HepG2 (cell line): ENCODE data around the gene GRIK4. TPM values are rescaled to one million over a fixed set of nuclear protein-coding genes. Genes with fewer than 3 reads are reported as not detected.

Source experiments
- ATAC-seq: fragments of 200-7000 bp; cut with Tn5 transposase; 3 replicates; pipeline ENCODE4 v1.9.1; 2020; ENCODE audit warnings: mild to moderate bottlenecking, moderate library complexity
- BruUV-seq: library from RNA; stranded (reverse); fragments of 400-500 nt; replicated peaks from 2 replicates; lab custom pipeline; 2021; lab: Mats Ljungman, UMichigan
- CTCF ChIA-PET: fragments of 300-600 bp; formaldehyde crosslinking; extraction: SDS; loops from one replicate; lab custom pipeline; 2021; ENCODE audit warnings: low total read pairs, inconsistent platforms, low intra/inter-chr PET ratio; lab: Yijun Ruan, JAX
- POLR2A ChIA-PET: fragments of 350-600 bp; sonication (Branson Sonifier 250); formaldehyde crosslinking; loops from one replicate; lab custom pipeline; 2020; ENCODE audit warnings: antibody characterized with exemption, inconsistent platforms; lab: Yijun Ruan, JAX
- DNase-seq: peaks from one replicate; pipeline ENCODE4 v3.0.0-alpha.2; 2015; ENCODE audit warnings: low spot score
- FAIRE-seq: peaks from 3 replicates; lab custom pipeline; 2011; peaks lifted over from hg19 to GRCh38; lab: Jason Lieb, UNC
- H2AFZ ChIP-seq: one replicate; pipeline ENCODE4 v1.6.1; 2011; ENCODE audit warnings: low read length, inconsistent platforms
- H3K27ac ChIP-seq: fragments of 300-600 bp; 3 replicates; pipeline ENCODE4 v1.8.0; 2011; ENCODE audit warnings: mixed run types, mild to moderate bottlenecking, mixed read lengths, low read length, inconsistent platforms; ENCODE audit not compliant: insufficient read depth; ENCODE audit errors: extremely low read length
- H3K27me3 ChIP-seq, 2 experiments: fragments of 200-600 bp in 1 of 2; 2 replicates in 1 of 2; 3 replicates in 1 of 2; pipeline versions ENCODE4 v1.6.0 to v1.8.0; 2011; ENCODE audit warnings: low read length in 2 of 2, mild to moderate bottlenecking in 2 of 2, moderate library complexity in 2 of 2, inconsistent platforms in 1 of 2; ENCODE audit not compliant: insufficient read depth in 2 of 2, control insufficient read depth in 1 of 2
- H3K36me3 ChIP-seq, 2 experiments: fragments of 200-600 bp in 1 of 2; replicated peaks in 1 of 2; 2 replicates in 1 of 2; 3 replicates in 1 of 2; pipeline versions ENCODE4 v1.5.1 to v1.8.0; 2011; ENCODE audit warnings: low read length in 2 of 2, inconsistent platforms in 1 of 2; ENCODE audit not compliant: insufficient read depth in 2 of 2, control insufficient read depth in 1 of 2
- H3K4me1 ChIP-seq: 2 replicates; pipeline ENCODE4 v1.5.1; 2012; ENCODE audit warnings: low read length, inconsistent platforms; ENCODE audit not compliant: insufficient read depth
- H3K4me2 ChIP-seq: 2 replicates; pipeline ENCODE4 v1.6.0; 2011; ENCODE audit warnings: low read depth, low read length, inconsistent platforms
- H3K4me3 ChIP-seq, 3 experiments: fragments of 200-600 bp in 1 of 3; sonication (generic), shearing (Covaris generic) in 1 of 3; replicated peaks in 1 of 3; 2 replicates each; pipeline ENCODE4 v1.5.1; 2011 to 2016; ENCODE audit warnings: low read length in 3 of 3, inconsistent platforms in 2 of 3, low read depth in 2 of 3, mild to moderate bottlenecking in 2 of 3, control low read depth in 1 of 3, mixed read lengths in 1 of 3; ENCODE audit not compliant: insufficient read depth in 1 of 3
- H3K79me2 ChIP-seq: one replicate; pipeline ENCODE4 v1.6.1; 2011; ENCODE audit warnings: low read length, inconsistent platforms; ENCODE audit not compliant: insufficient read depth
- H3K9ac ChIP-seq: 2 replicates; pipeline ENCODE4 v1.6.0; 2011; ENCODE audit warnings: mild to moderate bottlenecking, low read depth, low read length, inconsistent platforms; ENCODE audit not compliant: insufficient read depth
- H3K9me3 ChIP-seq: 2 replicates; pipeline ENCODE4 v1.5.1; 2012; ENCODE audit warnings: mild to moderate bottlenecking, low read length
- H4K20me1 ChIP-seq: 2 replicates; pipeline ENCODE4 v1.6.0; 2011; ENCODE audit warnings: inconsistent platforms, mild to moderate bottlenecking, low read length, moderate library complexity; ENCODE audit not compliant: insufficient read depth
- DZIP1 ChIP-seq: sonication (generic); formaldehyde crosslinking; IDR thresholded peaks from 2 replicates; pipeline ENCODE4 v1.5.0; 2020; ENCODE audit warnings: mild to moderate bottlenecking, missing genetic modification reagents
- MTA1 ChIP-seq: sonication (generic); formaldehyde crosslinking; IDR thresholded peaks from 2 replicates; pipeline ENCODE4 v1.4.0; 2020; ENCODE audit warnings: missing genetic modification reagents, mild to moderate bottlenecking, borderline replicate concordance
- REXO4 ChIP-seq: sonication (generic); formaldehyde crosslinking; IDR thresholded peaks from 2 replicates; pipeline ENCODE4 v1.8.0; 2022; ENCODE audit warnings: missing genetic modification reagents, mild to moderate bottlenecking, borderline replicate concordance
- RFX5 ChIP-seq: IDR thresholded peaks from 2 replicates; pipeline ENCODE4 v1.6.1; 2011; ENCODE audit warnings: low read depth, low read length, improper control_type of control experiment
- TEAD3 ChIP-seq: optimal IDR thresholded peaks from 2 replicates; pipeline ENCODE3; 2016; ENCODE audit warnings: borderline replicate concordance
- ZNF317 ChIP-seq: sonication (generic); formaldehyde crosslinking; IDR thresholded peaks from 2 replicates; pipeline ENCODE4 v1.5.0; 2020; ENCODE audit warnings: mild to moderate bottlenecking, missing genetic modification reagents
- ZNF496 ChIP-seq: sonication (generic); formaldehyde crosslinking; IDR thresholded peaks from 2 replicates; pipeline ENCODE4 v1.8.1; 2023; ENCODE audit warnings: mild to moderate bottlenecking, moderate library complexity, missing genetic modification reagents; ENCODE audit not compliant: insufficient replicate concordance
- ZNF512 ChIP-seq: sonication (generic); formaldehyde crosslinking; IDR thresholded peaks from 2 replicates; pipeline ENCODE4 v1.4.0; 2020; ENCODE audit warnings: mild to moderate bottlenecking, missing genetic modification reagents
- ZNF839 ChIP-seq: sonication (generic); formaldehyde crosslinking; IDR thresholded peaks from 2 replicates; pipeline ENCODE4 v1.4.0; 2020; ENCODE audit warnings: missing genetic modification reagents, mild to moderate bottlenecking, borderline replicate concordance
- ZSCAN5A ChIP-seq: sonication (generic); formaldehyde crosslinking; IDR thresholded peaks from 2 replicates; pipeline ENCODE4 v1.8.0; 2022; ENCODE audit warnings: mild to moderate bottlenecking, missing genetic modification reagents, borderline replicate concordance
- whole genome bisulfite sequencing: methylation state at CpG from one replicate; pipeline ENCODE4 v1.1.6; 2017; ENCODE audit warnings: low lambda C conversion rate; 5-methylcytosine and 5-hydroxymethylcytosine counted together
- in situ Hi-C: cut with HindIII; loops from 2 replicates; pipeline ENCODE4 v1.10.0; 2017; ENCODE audit warnings: low pct_unique_long_range_greater_than_20kb; ENCODE audit not compliant: extremely low pct_ligation_motif_present
- intact Hi-C: fragments of 100-400 bp; cut with micrococcal nuclease; formaldehyde crosslinking; loops from one replicate; pipeline ENCODE4 v1.10.0; 2022; ENCODE audit not compliant: unreplicated experiment
- polyA plus RNA-seq, 8 experiments: library from polyadenylated mRNA; depleted of rRNA in 3 of 8; stranded (reverse) in 7 of 8; unstranded in 1 of 8; fragments of >200 nt; fragmentation: Illumina TruSeq in 4 of 8; extraction: Trizol in 4 of 8; gene quantifications; 2 replicates each; pipeline versions ENCODE4 v1.2.1 to v1.2.3, GENCODE V29; 2011 to 2016; ENCODE audit warnings: low read depth in 4 of 8, missing spikeins in 1 of 8, mixed read lengths in 1 of 8; ENCODE audit not compliant: insufficient read depth in 1 of 8
- total RNA-seq, 5 experiments: library from RNA; depleted of rRNA; stranded (reverse); fragments of >200 nt; fragmentation: Illumina TruSeq; extraction: Trizol; gene quantifications; 2 replicates each; pipeline ENCODE4 v1.2.3, GENCODE V29; 2016; ENCODE audit warnings: low read depth in 1 of 5
- TF ChIP-seq, protein P1 (sequence below): sonication (generic); formaldehyde crosslinking; IDR thresholded peaks from 2 replicates; pipeline ENCODE4 v1.5.1; 2020; ENCODE audit warnings: mild to moderate bottlenecking, missing genetic modification reagents, moderate library complexity

Gene GRIK4
- total and polyA plus RNA-seq, 2 of the 13 experiments (the other 11 are each of a cell fraction or from before 2014, with no cell fraction given) = 0.04 to 0.07 TPM

GRCh38 chr11:120973501-120973900 is 462.0 kb downstream of the GRIK4 start:
- no peak overlapping the region for H2AFZ ChIP-seq
- TF ChIP-seq TEAD3 (CRISPR knock-in tag) (no peak), ZNF496 (CRISPR knock-in tag) (no peak), ZSCAN5A (CRISPR knock-in tag) (no peak), ZNF839 (no peak), ZNF512 (CRISPR knock-in tag) (no peak), REXO4 (CRISPR knock-in tag) (no peak), MTA1 (CRISPR knock-in tag) (no peak), RFX5 (no peak), ZNF317 (CRISPR knock-in tag) (no peak), DZIP1 (no peak)
- TF ChIP-seq, protein P1, sequence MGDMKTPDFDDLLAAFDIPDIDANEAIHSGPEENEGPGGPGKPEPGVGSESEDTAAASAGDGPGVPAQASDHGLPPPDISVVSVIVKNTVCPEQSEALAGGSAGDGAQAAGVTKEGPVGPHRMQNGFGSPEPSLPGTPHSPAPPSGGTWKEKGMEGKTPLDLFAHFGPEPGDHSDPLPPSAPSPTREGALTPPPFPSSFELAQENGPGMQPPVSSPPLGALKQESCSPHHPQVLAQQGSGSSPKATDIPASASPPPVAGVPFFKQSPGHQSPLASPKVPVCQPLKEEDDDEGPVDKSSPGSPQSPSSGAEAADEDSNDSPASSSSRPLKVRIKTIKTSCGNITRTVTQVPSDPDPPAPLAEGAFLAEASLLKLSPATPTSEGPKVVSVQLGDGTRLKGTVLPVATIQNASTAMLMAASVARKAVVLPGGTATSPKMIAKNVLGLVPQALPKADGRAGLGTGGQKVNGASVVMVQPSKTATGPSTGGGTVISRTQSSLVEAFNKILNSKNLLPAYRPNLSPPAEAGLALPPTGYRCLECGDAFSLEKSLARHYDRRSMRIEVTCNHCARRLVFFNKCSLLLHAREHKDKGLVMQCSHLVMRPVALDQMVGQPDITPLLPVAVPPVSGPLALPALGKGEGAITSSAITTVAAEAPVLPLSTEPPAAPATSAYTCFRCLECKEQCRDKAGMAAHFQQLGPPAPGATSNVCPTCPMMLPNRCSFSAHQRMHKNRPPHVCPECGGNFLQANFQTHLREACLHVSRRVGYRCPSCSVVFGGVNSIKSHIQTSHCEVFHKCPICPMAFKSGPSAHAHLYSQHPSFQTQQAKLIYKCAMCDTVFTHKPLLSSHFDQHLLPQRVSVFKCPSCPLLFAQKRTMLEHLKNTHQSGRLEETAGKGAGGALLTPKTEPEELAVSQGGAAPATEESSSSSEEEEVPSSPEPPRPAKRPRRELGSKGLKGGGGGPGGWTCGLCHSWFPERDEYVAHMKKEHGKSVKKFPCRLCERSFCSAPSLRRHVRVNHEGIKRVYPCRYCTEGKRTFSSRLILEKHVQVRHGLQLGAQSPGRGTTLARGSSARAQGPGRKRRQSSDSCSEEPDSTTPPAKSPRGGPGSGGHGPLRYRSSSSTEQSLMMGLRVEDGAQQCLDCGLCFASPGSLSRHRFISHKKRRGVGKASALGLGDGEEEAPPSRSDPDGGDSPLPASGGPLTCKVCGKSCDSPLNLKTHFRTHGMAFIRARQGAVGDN (CRISPR knock-in tag) = no peak
- DNase-seq = no peak
- H3K4me1 ChIP-seq = no peaks in the 10 kb centered on the region
- H4K20me1 ChIP-seq = no peaks in the 10 kb centered on the region
- 33% methylated on average over 7 of the region's 7 CpGs for WGBS
- H3K36me3 ChIP-seq = no peaks in the 10 kb centered on the region
- H3K79me2 ChIP-seq = no peaks in the 10 kb centered on the region
- in situ Hi-C loops (no loop called here), intact Hi-C loops (no loop called here)
- no peak overlapping the region for H3K4me3 ChIP-seq
- FAIRE-seq = no peak
- H3K9ac ChIP-seq = no peak overlapping the region
- ChIA-PET CTCF (no interaction called here), POLR2A (no interaction called here)
- H3K27me3 ChIP-seq = peaks cover 0 to 30% of the 10 kb centered on the region in 2 experiments; a peak in 4 of 5 replicates
- no peak overlapping the region for H3K4me2 ChIP-seq
- no peaks in the 10 kb centered on the region for H3K9me3 ChIP-seq
- H3K27ac ChIP-seq = no peak overlapping the region
- BruUV-seq = no TSS peak
- no peak for ATAC-seq
